Measurements from ENCODE around the gene CORO7.
"Not testable (repeated sequence)": the region's sequence is repeated elsewhere in the genome, so short reads cannot be mapped to it uniquely, and the experiment has no call there.

CORO7 gene

GRCh38 chr16:4350365-4350786, 66.0 kb downstream of the CORO7 start:
- DNase-seq = no peak

GRCh38 chr16:4349332-4349731, 67.1 kb downstream of the CORO7 start:
- no peak for DNase-seq

GRCh38 chr16:4347765-4348509, 68.5 kb downstream of the CORO7 start:
- DNase-seq = no peak

- no peak for DNase-seq
Measured at GRCh38 chr16:4347010-4347409, 69.4 kb downstream of the CORO7 start.

GRCh38 chr16:4345836-4346781, 70.3 kb downstream of the CORO7 start:
- no peak for DNase-seq

GRCh38 chr16:4344983-4345835, 71.2 kb downstream of the CORO7 start:
- peak; percentile 52 for DNase-seq

- not testable (repeated sequence) for DNase-seq
Measured at GRCh38 chr16:4344300-4344982, 72.0 kb downstream of the CORO7 start.

- no peak for DNase-seq
Measured at GRCh38 chr16:4342866-4343744, 73.3 kb downstream of the CORO7 start.

- DNase-seq = no peak
Measured at GRCh38 chr16:4341250-4341649, 75.1 kb downstream of the CORO7 start.

- no peak for DNase-seq
Measured at GRCh38 chr16:4340443-4340842, 76.0 kb downstream of the CORO7 start.

GRCh38 chr16:4339909-4340308, 76.5 kb downstream of the CORO7 start:
- DNase-seq = peak; percentile 42

GRCh38 chr16:4339455-4339854, 76.9 kb downstream of the CORO7 start:
- DNase-seq = no peak

GRCh38 chr16:4338712-4339299, 77.6 kb downstream of the CORO7 start:
- DNase-seq = no peak

GRCh38 chr16:4338125-4338582, 78.2 kb downstream of the CORO7 start:
- no peak for DNase-seq

- no peak for DNase-seq
Measured at GRCh38 chr16:4337540-4338088, 78.8 kb downstream of the CORO7 start.

- DNase-seq = no peak
Measured at GRCh38 chr16:4336701-4337539, 79.5 kb downstream of the CORO7 start.

GRCh38 chr16:4334724-4335495, 81.5 kb downstream of the CORO7 start:
- DNase-seq = no peak

GRCh38 chr16:4333714-4334113, 82.7 kb downstream of the CORO7 start:
- not testable (repeated sequence) for DNase-seq

- no peak for DNase-seq
Measured at GRCh38 chr16:4333308-4333638, 83.1 kb downstream of the CORO7 start.

Measured in NCI-H1105 (cell line).